Choroid plexus epithelial cell (primary cell): ENCODE data around the gene EFR3B.
"Not testable (repeated sequence)": the region's sequence is repeated elsewhere in the genome, so short reads cannot be mapped to it uniquely, and the experiment has no call there.

Experiments
- DNase-seq: peaks from one replicate; pipeline ENCODE4 v3.0.0-alpha.2; 2010; ENCODE audit warnings: low read depth
- H3K4me3 ChIP-seq: 2 replicates; pipeline ENCODE4 v1.5.1; 2011; ENCODE audit warnings: low read depth, mild to moderate bottlenecking, control low read depth, low read length, moderate library complexity
- CTCF ChIP-seq: conservative IDR thresholded peaks from 2 replicates; pipeline ENCODE4 v1.5.1; 2011; ENCODE audit warnings: low read depth, mild to moderate bottlenecking, control low read depth, inconsistent platforms, low read length, moderate library complexity

EFR3B gene

GRCh38 chr2:25002066-25002465, 39.8 kb upstream of the EFR3B start:
- TF ChIP-seq CTCF: no peak
- no peak for DNase-seq
- no peak overlapping the region for H3K4me3 ChIP-seq

GRCh38 chr2:25009954-25010353, 31.9 kb upstream of the EFR3B start:
- no peak for TF ChIP-seq CTCF
- no peak overlapping the region for H3K4me3 ChIP-seq
- DNase-seq: no peak

- H3K4me3 ChIP-seq, DNase-seq: not testable (repeated sequence)
Measured at GRCh38 chr2:25011342-25011741, 30.5 kb upstream of the EFR3B start.

- no peak for TF ChIP-seq CTCF
- no peak overlapping the region for H3K4me3 ChIP-seq
- no peak for DNase-seq
Measured at GRCh38 chr2:25014631-25015030, 27.2 kb upstream of the EFR3B start.

- no peak overlapping the region for H3K4me3 ChIP-seq
- TF ChIP-seq CTCF: no peak
- no peak for DNase-seq
Measured at GRCh38 chr2:25018681-25019080, 23.2 kb upstream of the EFR3B start.

GRCh38 chr2:25021791-25022362, 20.0 kb upstream of the EFR3B start:
- no peak for TF ChIP-seq CTCF
- no peak for DNase-seq
- no peak overlapping the region for H3K4me3 ChIP-seq

- TF ChIP-seq CTCF: no peak
- no peak overlapping the region for H3K4me3 ChIP-seq
- no peak for DNase-seq
Measured at GRCh38 chr2:25023333-25023732, 18.5 kb upstream of the EFR3B start.
